Skeletal muscle tissue (tissue), 4 donors: ENCODE data around the gene TJAP1. TPM values are rescaled to one million over a fixed set of nuclear protein-coding genes. Genes with fewer than 3 reads are reported as not detected.

Source experiments
- H3K27ac ChIP-seq: one replicate; pipeline ENCODE4 v1.7.0; 2013; ENCODE audit warnings: mild to moderate bottlenecking, low read depth, low read length, inconsistent platforms
- H3K27me3 ChIP-seq, 3 donors: one replicate each; pipeline ENCODE4 v1.7.0; 2013; ENCODE audit warnings: low read length in 3 of 3; ENCODE audit not compliant: control insufficient read depth in 3 of 3, insufficient read depth in 3 of 3
- H3K36me3 ChIP-seq, 3 donors: one replicate each; pipeline ENCODE4 v1.7.0; 2013; ENCODE audit warnings: low read length in 3 of 3; ENCODE audit not compliant: control insufficient read depth in 3 of 3, insufficient read depth in 3 of 3
- H3K4me1 ChIP-seq, 3 donors: one replicate each; pipeline ENCODE4 v1.7.0; 2013; ENCODE audit warnings: low read length in 3 of 3, mild to moderate bottlenecking in 3 of 3; ENCODE audit not compliant: control insufficient read depth in 3 of 3, insufficient read depth in 3 of 3
- H3K4me3 ChIP-seq, 3 donors: one replicate each; pipeline ENCODE4 v1.7.0; 2013; ENCODE audit warnings: low read length in 3 of 3
- H3K9ac ChIP-seq, 3 donors: one replicate each; pipeline ENCODE4 v1.7.0; 2013; ENCODE audit warnings: low read length in 3 of 3, mild to moderate bottlenecking in 3 of 3, moderate library complexity in 2 of 3, low read depth in 1 of 3
- H3K9me3 ChIP-seq, 3 donors: one replicate each; pipeline ENCODE4 v1.7.0; 2013; ENCODE audit warnings: low read length in 3 of 3; ENCODE audit not compliant: control insufficient read depth in 3 of 3
- total RNA-seq: library from RNA; depleted of rRNA; stranded (reverse); fragments of >200 nt; gene quantifications from one replicate; pipeline ENCODE4 v1.2.3, GENCODE V29; 2014
- donor health status: Osteomylitis.

The TJAP1 gene
- total RNA-seq, 1 donor from 2014 or later = 7.8 TPM

DNA sequence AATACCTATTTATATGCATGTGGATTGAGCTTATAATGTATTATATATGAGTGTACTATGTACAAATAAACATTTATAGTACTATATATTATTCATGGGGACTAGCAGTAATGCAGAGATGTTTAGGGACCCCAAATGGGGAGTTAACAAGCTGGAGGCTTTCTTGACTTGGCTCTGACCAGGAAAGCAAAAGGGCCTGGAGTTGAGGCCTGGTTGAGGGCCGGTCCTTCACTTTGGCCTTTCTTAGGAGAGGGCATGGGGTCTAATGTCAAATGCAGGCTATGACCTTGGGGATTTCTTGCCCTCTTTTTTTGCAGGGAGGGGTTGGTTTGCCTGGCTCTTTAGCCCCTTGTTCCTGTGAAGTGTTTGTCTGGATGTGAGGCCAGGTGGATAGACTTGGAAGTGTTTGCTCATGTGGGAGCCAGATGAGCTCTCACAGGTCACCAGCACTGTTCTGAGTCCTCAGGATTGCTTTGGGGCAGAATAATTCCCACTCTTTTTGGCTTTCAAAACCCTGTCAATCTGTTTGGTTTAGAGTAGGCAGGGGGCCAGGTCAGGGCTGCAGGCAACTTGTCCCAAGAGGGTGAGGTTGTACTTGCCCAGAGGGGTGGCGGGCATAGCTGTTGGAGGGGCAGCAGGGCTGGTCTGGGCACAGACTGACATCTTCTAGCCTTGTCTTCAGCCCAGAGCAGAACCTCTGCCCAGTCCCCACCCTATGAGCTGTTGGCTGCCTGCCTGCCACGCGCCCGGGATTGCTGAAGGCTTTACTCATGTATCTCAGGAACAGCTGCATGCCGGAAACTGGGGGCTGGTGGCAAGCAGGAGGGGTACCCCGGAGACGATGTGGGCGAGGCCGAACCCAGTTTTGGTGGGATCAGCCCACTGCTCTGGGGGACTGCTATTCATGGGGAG is 14.6 kb downstream of the TJAP1 start:
- peak overlapping the region; percentile 90 for H3K27ac ChIP-seq
- H3K4me3 ChIP-seq = peak overlapping the region; percentile 49 to 61 (median 49)
- peaks cover 0 to 7% (median 0%) of the 10 kb centered on the region in 3 donors for H3K36me3 ChIP-seq
- H3K9ac ChIP-seq = peak overlapping the region; percentile 54 to 64 (median 57)
- peaks cover 49 to 59% (median 58%) of the 10 kb centered on the region in 3 donors for H3K4me1 ChIP-seq
- H3K9me3 ChIP-seq = no peaks in the 10 kb centered on the region
- H3K27me3 ChIP-seq = no peaks in the 10 kb centered on the region

DNA sequence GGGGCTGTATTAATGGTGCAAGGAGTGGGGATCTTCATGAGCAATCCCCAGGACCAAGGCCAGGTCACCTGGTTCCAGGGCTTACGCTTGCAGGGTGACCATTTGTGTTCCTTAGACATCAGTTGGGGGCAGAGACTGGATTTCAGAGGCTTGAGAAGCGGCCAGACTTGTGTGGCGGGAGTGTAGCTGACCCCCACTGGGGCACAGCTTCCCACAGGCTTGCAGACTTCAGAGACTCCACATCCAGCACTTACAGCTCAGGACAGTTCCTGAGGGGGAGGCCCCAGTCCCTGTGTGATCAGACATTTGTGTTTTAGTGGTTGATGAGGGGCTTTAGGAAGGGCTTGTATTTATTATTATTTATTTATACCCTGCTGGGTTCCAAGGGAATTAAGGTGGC is 15.3 kb downstream of the TJAP1 start:
- peak overlapping the region; percentile 49 to 61 (median 49) for H3K4me3 ChIP-seq
- peak overlapping the region; percentile 90 for H3K27ac ChIP-seq
- peaks cover 0 to 8% (median 5%) of the 10 kb centered on the region in 3 donors for H3K36me3 ChIP-seq
- H3K4me1 ChIP-seq = peaks cover 50 to 60% (median 56%) of the 10 kb centered on the region in 3 donors
- no peaks in the 10 kb centered on the region for H3K27me3 ChIP-seq
- H3K9ac ChIP-seq = peak overlapping the region in 2 of 3 donors; percentile 57 to 64
- H3K9me3 ChIP-seq = no peaks in the 10 kb centered on the region

- H3K4me3 ChIP-seq = no peak overlapping the region
- peak overlapping the region; percentile 90 for H3K27ac ChIP-seq
- H3K9me3 ChIP-seq = no peaks in the 10 kb centered on the region
- no peaks in the 10 kb centered on the region for H3K27me3 ChIP-seq
- H3K36me3 ChIP-seq = peaks cover 3 to 11% (median 9%) of the 10 kb centered on the region in 3 donors
- H3K4me1 ChIP-seq = peaks cover 50 to 58% (median 58%) of the 10 kb centered on the region in 3 donors
- no peak overlapping the region for H3K9ac ChIP-seq
Measured at GRCh38 chr6:43493230-43493629, 15.9 kb downstream of the TJAP1 start.

- H3K27ac ChIP-seq = no peak overlapping the region
- H3K4me3 ChIP-seq = no peak overlapping the region
- H3K9ac ChIP-seq = no peak overlapping the region
- no peaks in the 10 kb centered on the region for H3K9me3 ChIP-seq
- no peaks in the 10 kb centered on the region for H3K27me3 ChIP-seq
- peaks cover 50 to 58% (median 52%) of the 10 kb centered on the region in 3 donors for H3K4me1 ChIP-seq
- peaks cover 9 to 17% (median 14%) of the 10 kb centered on the region in 3 donors for H3K36me3 ChIP-seq
Measured at GRCh38 chr6:43493833-43494232, 16.5 kb downstream of the TJAP1 start.

DNA sequence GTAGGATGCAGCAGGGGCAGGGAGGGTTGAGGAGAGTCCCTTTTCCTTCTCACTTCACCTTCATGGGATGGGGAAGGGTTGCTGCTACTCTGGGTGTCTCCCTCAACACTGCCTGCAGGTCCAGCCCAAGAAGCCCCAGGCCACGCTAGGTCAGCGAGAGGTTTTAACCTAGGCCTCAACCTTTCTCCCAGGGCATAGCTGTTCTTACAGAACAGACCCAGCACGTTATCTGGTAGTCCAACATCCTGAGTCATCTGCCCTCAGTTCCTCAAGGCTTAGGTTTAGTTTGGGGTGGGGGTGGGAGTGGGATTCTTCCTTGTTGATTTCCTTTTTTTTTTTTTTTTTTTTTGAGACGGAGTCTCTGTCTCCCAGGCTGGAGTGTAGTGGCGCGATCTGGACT is 17.0 kb downstream of the TJAP1 start:
- H3K27ac ChIP-seq = no peak overlapping the region
- H3K4me3 ChIP-seq = no peak overlapping the region

GRCh38 chr6:43494766-43495165 is 17.4 kb downstream of the TJAP1 start:
- Histone ChIP-seq H3K4me1 (peaks cover 43 to 65% (median 57%) of the 10 kb centered on the region in 3 donors), H3K27ac (no peak overlapping the region), H3K9ac (peak overlapping the region in 1 of 3 donors; percentile 11), H3K27me3 (no peaks in the 10 kb centered on the region), H3K36me3 (peaks cover 18 to 26% (median 19%) of the 10 kb centered on the region in 3 donors), H3K4me3 (no peak overlapping the region), H3K9me3 (no peaks in the 10 kb centered on the region)

More for the DNA sequence above, 17.0 kb downstream of the TJAP1 start:
- Histone ChIP-seq H3K27me3 (no peaks in the 10 kb centered on the region), H3K9me3 (no peaks in the 10 kb centered on the region), H3K4me1 (peaks cover 48 to 62% (median 53%) of the 10 kb centered on the region in 3 donors), H3K36me3 (peaks cover 14 to 22% (median 18%) of the 10 kb centered on the region in 3 donors), H3K9ac (no peak overlapping the region)

GRCh38 chr6:43495409-43495941 is 18.1 kb downstream of the TJAP1 start:
- H3K27ac ChIP-seq = no peak overlapping the region
- H3K4me3 ChIP-seq = no peak overlapping the region
- peak overlapping the region in 2 of 3 donors; percentile 3 to 11 for H3K9ac ChIP-seq
- no peaks in the 10 kb centered on the region for H3K27me3 ChIP-seq
- peaks cover 39 to 72% (median 59%) of the 10 kb centered on the region in 3 donors for H3K4me1 ChIP-seq
- no peaks in the 10 kb centered on the region for H3K9me3 ChIP-seq
- peaks cover 24 to 33% (median 26%) of the 10 kb centered on the region in 3 donors for H3K36me3 ChIP-seq

- H3K36me3 ChIP-seq = peaks cover 34 to 43% (median 36%) of the 10 kb centered on the region in 3 donors
- H3K27ac ChIP-seq = no peak overlapping the region
- H3K4me3 ChIP-seq = no peak overlapping the region
- H3K9ac ChIP-seq = no peak overlapping the region
- no peaks in the 10 kb centered on the region for H3K27me3 ChIP-seq
- H3K4me1 ChIP-seq = peaks cover 38 to 73% (median 59%) of the 10 kb centered on the region in 3 donors
- H3K9me3 ChIP-seq = no peaks in the 10 kb centered on the region
Measured at GRCh38 chr6:43496370-43497128, 19.2 kb downstream of the TJAP1 start.

DNA sequence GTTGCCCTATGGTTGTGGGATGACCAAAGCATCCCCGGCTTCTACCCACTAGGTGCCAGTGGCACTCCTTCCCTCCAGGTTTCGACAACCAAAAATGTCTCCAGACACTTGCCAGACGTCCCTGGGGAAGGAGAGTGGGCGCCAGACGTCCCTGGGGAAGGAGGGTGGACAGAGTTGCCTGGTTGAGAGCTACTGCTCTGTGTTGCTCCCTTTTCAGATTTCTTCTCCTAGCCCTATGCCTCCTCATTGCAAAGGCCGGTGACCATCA is 19.7 kb downstream of the TJAP1 start:
- Histone ChIP-seq H3K4me1 (peaks cover 33 to 68% (median 54%) of the 10 kb centered on the region in 3 donors), H3K36me3 (peaks cover 36 to 44% (median 40%) of the 10 kb centered on the region in 3 donors)

More for the DNA sequence above, 19.7 kb downstream of the TJAP1 start:
- Histone ChIP-seq H3K27me3 (no peaks in the 10 kb centered on the region), H3K4me3 (no peak overlapping the region), H3K9ac (no peak overlapping the region), H3K27ac (no peak overlapping the region), H3K9me3 (no peaks in the 10 kb centered on the region)
